ENCODE measurements around the gene NDUFAB1. TPM values are rescaled to one million over a fixed set of nuclear protein-coding genes. Genes with fewer than 3 reads are reported as not detected.

Gene NDUFAB1
- total RNA-seq (ENCODE audit: low replicate concordance), result 86.3 and 103 TPM in 2 replicates
- long read RNA-seq, transcript NDUFAB1-201 (5 exons, 717 nt), result major isoform, 50 of 52 reads
- long read RNA-seq, partial matches to known transcripts, result 1 of 52 reads
- long read RNA-seq, other reads (novel, unspliced or antisense), result 0 of 52 reads

- Mint-ChIP-seq H3K4me3 (peak within 1 kb of the TSS; percentile 92), H3K36me3 (peaks cover 9% of the 10 kb centered on the region), H3K4me1 (ENCODE audit: unreplicated experiment) (no peaks in the 10 kb centered on the region), H3K27ac (peak within 1 kb of the TSS; percentile 67), H3K27me3 (no peaks in the 10 kb centered on the region), H3K9me3 (no peaks in the 10 kb centered on the region)
- peak; percentile 91 for DNase-seq (ENCODE audit: extremely low spot score, unreplicated experiment)
- peak; percentile 100 for TF ChIP-seq CTCF (conservative IDR thresholded peaks at IDR 0.05)
Measured at GRCh38 chr16:23595951-23596720, at the start of gene NDUFAB1. TSS of gene NDUFAB1 (minus strand) at chr16:23596316. CDS start at chr16:23596290, 26 bp downstream.

GRCh38 chr16:23642246-23642774 is 46.2 kb upstream of the NDUFAB1 start:
- Mint-ChIP-seq H3K9me3 (no peaks in the 10 kb centered on the region), H3K4me3 (peak overlapping the region; percentile 99), H3K27ac (peak overlapping the region; percentile 95), H3K27me3 (no peaks in the 10 kb centered on the region), H3K36me3 (peaks cover 18% of the 10 kb centered on the region), H3K4me1 (ENCODE audit: unreplicated experiment) (peaks cover 10% of the 10 kb centered on the region)
- no peak for DNase-seq (ENCODE audit: extremely low spot score, unreplicated experiment)
- no peak for TF ChIP-seq CTCF (conservative IDR thresholded peaks at IDR 0.05)

- Mint-ChIP-seq H3K27me3 (no peaks in the 10 kb centered on the region), H3K4me3 (peak within 1 kb of the TSS; percentile 99), H3K4me1 (ENCODE audit: unreplicated experiment) (peaks cover 10% of the 10 kb centered on the region), H3K9me3 (no peaks in the 10 kb centered on the region), H3K27ac (peak within 1 kb of the TSS; percentile 95), H3K36me3 (peaks cover 10% of the 10 kb centered on the region)
- TF ChIP-seq CTCF (conservative IDR thresholded peaks at IDR 0.05), result no peak
- peak; percentile 89 for DNase-seq (ENCODE audit: extremely low spot score, unreplicated experiment)
Measured at GRCh38 chr16:23640931-23641765, 45.0 kb upstream of the NDUFAB1 start, which contains the start of the genes DCTN5 and PALB2. TSS of gene DCTN5 (plus strand) at chr16:23641466. CDS start at chr16:23641543, 77 bp downstream. TSS of gene PALB2 (minus strand) at chr16:23641310. CDS start at chr16:23641157, 153 bp downstream.

GRCh38 chr16:23640615-23640930 is 44.5 kb upstream of the NDUFAB1 start:
- Mint-ChIP-seq H3K36me3 (peaks cover 9% of the 10 kb centered on the region), H3K27ac (peak overlapping the region; percentile 95), H3K4me1 (ENCODE audit: unreplicated experiment) (peaks cover 10% of the 10 kb centered on the region), H3K9me3 (no peaks in the 10 kb centered on the region), H3K27me3 (no peaks in the 10 kb centered on the region), H3K4me3 (peak overlapping the region; percentile 99)
- no peak for TF ChIP-seq CTCF (conservative IDR thresholded peaks at IDR 0.05)
- no peak for DNase-seq (ENCODE audit: extremely low spot score, unreplicated experiment)

- no peak for DNase-seq (ENCODE audit: extremely low spot score, unreplicated experiment)
- no peaks in the 10 kb centered on the region for H3K27me3 Mint-ChIP-seq
- H3K4me1 Mint-ChIP-seq (ENCODE audit: unreplicated experiment), result peaks cover 5% of the 10 kb centered on the region
- H3K4me3 Mint-ChIP-seq, result no peak overlapping the region
- no peak for TF ChIP-seq CTCF (conservative IDR thresholded peaks at IDR 0.05)
- H3K36me3 Mint-ChIP-seq, result peaks cover 4% of the 10 kb centered on the region
- H3K9me3 Mint-ChIP-seq, result no peaks in the 10 kb centered on the region
- no peak overlapping the region for H3K27ac Mint-ChIP-seq
Measured at GRCh38 chr16:23635958-23636357, 39.8 kb upstream of the NDUFAB1 start.

All from type B pancreatic cell (in vitro differentiated cells).